ENCODE results near the gene SLU7.

The SLU7 gene

DNA sequence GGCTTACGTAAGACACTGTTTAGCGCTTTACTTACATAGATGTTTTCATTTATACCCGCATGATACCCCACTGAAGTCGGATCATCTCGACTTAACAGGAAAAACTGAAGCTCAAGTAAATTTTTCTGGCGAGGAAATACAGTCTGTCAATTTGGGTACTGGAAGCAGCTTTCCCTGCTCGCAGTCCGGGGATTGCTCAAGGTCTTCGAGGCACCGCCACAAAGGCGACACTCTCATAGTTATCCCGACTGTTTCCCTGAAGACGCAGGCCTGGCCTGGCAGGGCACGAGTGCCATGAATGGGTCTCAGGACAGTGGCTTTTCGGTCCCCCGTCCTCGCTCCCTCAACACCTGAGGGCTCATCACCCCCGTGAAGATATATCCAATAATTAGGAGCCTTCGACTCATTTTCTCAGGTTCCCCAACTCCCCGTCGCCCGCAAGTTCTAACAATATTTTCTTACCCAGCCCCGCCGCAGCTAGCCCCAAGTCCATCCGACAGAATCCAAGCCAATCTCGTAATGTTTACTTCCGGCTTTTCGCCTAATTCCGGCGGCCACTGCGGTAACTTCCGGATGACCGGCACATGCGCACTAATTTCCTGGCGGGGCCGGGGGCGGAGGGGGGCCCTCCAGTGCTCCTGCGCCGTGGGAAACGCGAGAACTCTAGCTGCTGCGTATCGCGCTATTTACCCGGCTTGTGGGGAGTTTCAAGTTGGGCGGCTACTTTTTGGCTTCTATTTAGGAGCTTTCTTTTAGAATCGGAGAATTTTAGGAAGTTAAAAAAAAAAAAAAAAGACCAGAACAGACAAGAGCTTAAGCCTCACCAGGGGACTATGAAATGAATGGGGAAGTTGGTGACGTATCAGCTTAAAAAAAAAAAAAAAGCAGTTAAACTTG, at the start of gene SLU7:
SLU7 (minus strand) TSS at position 521 of the 897 bp plus-strand sequence. CDS start 3,787 bp downstream, outside the sequence.
- DNase-seq (ENCODE audit: low spot score), result peak; percentile 96

DNA sequence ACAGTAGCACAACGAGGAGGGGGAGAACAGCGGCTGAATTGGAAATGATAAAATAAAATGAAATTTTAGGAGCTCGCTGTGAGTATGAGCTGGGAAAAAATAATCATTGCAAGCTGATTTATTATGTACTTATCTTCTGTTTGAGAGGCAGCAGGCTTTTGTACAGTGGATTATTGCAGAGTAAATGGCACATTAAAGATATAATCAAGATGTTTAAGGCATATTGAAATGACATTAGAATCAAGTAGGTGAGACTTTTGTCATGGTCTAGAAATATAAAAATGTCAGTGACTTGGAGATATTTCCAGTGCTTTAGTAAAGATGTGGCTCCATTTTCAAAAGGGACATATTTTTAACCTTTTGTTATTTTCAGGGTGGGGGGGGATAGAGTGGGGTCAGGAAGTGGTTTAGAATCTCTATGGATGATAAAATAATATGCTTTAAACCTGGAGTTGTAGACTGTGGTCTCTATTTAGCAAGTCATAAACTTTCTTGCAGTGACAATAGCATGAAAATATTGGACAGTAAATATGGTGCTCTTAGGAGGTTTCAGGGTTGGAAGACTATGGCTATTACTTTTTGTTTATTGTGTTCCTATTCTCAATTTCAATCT, 49.6 kb upstream of the SLU7 start:
- DNase-seq (ENCODE audit: low spot score), result no peak

DNA sequence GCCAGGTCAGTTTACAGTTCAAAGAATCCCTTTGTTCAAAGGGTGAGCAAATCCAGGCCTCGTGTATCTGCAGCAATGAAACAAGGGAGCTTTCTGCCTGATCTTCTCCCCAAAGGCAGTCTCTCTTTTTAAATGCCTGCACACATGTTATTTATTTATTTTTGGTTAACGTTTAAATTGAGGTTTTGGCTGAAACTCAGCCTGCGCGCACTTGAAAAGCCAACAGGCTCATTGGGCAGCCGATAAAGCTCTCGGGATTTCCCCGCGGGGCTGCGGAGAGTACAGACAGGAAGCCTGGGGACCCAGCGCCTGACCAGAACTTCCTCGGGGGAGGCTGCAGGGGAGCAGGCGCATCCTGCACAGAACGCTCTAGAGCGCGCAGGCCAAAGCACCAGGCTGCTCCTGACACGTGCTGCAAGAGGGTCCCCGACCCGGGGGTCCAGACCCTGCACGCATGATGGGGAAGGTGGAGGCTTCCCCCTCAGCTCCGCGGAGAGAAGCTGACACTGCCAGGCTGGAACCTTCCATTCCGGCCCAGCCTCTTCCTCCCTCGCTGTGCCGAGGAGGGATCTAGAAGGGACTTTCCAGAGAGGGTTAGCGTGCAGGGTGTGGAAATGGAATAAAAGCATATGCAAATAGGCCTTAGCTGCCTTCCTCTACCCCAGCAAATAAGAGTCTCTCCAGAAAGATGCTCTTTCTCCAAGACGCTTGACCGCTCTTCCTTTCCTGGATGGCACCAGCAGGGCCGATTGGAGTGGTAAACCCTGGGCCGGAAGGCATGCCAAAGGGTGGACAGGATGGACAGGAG, 48.9 kb upstream of the SLU7 start:
- DNase-seq (ENCODE audit: low spot score), result peak; percentile 60

DNA sequence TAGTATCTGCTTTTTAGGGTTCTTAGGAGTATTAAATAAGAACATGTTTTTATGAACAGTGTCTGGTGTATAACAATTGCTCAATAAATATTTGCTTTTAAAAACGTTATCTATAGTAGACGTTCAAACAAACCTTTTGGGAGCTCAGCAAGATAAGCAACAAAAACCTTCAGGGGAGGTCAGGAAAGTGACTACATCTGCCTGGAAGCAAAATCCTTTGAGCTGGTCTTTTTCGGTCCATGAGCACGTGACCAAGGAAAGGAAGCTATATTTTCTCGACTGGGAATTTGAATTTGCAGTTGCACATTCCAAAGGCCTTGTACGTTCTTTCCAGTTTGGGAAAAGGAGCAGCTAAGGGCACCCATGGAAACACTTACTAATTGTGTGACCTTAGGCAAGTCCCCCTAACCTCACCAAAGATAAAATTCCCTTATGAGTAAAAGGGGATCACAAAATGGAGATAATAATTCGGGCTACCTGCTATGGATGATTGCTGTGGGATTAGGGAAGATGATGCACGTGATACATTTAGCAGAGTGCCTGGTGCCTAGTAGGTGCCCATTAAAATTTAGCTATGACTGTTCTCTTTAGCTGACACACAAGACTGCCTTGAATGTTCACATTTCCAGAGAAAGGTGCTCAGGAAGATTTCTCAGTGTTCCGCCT, 48.1 kb upstream of the SLU7 start:
- no peak for DNase-seq (ENCODE audit: low spot score)

DNA sequence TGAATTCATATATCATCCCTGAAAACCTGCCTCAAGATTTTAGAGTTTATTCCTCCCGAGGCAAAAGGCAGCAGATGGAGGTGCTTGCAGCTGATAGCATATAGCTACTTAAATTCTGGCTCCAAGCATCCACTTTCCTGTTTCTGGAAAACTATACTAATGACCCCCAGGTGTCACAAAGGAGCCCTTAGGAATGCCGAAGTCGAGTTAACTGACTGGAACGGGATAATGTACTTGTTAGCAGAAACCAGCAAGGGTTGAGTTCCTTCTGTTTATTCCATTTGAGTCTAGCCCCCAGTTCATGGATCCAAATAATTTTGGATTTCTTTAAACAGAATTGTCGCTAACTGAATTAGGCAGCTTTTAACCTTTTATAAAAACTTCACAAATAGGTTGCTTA, 47.2 kb upstream of the SLU7 start:
- DNase-seq (ENCODE audit: low spot score), result no peak

DNA sequence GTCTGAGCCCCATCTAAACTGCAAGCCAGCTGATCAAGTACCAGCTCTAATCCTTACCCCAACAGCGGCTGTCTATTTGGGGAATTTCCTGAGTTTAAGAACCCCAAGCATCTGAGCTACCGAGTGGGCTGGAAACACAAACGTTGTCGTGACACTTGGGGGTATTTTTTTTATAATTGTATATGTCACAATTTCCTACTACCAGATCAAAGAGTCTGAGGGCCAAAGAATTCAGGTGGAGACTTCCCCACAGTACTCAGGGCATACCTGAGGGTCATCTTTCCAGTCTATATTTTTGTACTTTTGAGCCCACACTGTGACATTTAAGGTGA, 45.6 kb upstream of the SLU7 start:
- DNase-seq (ENCODE audit: low spot score), result no peak

DNA sequence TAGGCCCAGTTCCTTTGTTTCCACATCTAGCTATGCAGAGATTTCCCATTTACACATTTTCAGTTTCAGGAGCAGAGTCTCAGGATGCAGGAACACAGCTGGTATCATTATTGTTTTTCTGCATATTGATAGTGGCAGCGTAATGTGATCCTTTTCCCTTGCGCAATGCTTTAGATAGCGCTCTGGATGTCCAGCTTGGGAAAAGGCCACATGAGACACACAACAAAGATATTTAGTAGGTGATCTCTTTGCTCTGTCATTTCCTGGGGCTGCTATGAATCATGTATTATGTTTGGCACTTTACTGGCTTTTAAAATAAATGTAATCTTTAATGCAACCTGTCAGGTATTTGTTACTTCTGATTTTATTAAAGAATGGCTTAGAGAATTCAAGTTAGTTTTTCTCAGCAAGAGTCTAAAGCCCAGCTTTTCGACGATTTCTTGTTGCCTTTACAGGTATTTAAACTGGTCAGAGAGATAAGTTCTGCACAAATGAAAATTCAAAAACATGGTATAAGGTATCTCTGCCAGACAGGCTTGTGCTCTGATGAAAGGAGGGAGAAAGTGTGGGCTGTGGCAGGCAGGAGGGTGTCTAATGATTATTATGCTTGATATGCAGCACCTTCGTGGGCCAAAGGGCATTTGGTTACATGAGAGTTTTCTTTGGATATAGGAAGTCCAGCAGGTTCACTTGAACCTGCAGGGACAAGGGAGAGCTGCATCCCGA, 45.0 kb upstream of the SLU7 start:
- no peak for DNase-seq (ENCODE audit: low spot score)

DNA sequence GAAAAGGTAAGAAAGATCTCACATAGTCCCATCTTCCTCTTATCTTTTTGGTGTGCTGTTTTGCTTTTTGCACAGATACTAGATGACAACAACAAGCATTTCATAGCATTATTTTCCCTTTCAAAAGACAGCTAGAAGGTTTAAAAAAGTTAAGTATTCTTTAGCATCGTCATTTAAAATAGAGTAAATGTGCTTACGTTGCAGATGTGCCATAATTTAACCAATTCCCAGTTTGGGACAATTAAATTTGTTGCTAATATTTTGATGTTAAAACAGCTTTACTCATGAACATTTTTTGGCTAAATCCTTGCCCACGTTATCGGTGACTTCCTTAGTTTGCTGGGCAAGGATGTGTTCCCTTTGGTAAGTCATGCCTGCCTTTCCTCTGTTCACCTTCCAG, 44.3 kb upstream of the SLU7 start:
- DNase-seq (ENCODE audit: low spot score), result no peak

DNA sequence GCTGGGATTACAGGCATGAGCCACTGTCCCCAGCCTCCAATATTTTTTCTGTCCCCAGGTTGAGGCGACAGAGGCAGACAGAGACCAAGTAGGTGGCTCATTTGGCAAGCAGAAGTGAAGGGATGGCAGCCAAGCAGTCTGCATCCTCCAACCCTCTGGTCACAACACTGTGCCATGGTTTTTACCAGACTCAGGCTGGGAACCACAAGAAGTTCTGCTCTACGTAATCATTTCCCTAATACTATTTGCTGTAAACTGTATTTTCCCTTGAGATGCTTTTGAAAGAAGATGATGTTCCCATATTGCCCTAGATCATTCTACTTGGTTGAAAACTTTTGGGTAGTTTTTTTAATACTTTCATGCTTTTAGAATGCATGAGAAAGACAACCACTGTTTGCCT, 43.3 kb upstream of the SLU7 start:
- DNase-seq (ENCODE audit: low spot score), result no peak

DNA sequence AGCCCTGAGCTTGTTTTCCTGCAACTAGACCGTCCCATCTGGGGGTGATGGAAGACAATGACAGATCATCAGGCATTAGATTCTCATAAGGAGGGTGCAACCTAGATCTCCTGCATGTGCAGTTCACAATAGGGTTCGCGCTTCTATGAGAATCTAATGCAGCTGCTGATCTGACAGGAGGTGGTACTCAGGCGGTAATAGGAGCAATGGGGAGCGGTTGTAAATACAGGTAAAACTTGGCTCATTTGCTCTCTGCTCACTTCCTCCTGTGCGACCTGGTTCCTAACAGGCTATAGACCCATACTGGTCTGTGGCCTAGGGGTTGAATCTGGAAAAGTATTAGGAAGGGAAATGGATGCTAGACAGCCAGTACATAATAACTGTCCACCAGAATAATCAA, 42.5 kb upstream of the SLU7 start:
- no peak for DNase-seq (ENCODE audit: low spot score)

DNA sequence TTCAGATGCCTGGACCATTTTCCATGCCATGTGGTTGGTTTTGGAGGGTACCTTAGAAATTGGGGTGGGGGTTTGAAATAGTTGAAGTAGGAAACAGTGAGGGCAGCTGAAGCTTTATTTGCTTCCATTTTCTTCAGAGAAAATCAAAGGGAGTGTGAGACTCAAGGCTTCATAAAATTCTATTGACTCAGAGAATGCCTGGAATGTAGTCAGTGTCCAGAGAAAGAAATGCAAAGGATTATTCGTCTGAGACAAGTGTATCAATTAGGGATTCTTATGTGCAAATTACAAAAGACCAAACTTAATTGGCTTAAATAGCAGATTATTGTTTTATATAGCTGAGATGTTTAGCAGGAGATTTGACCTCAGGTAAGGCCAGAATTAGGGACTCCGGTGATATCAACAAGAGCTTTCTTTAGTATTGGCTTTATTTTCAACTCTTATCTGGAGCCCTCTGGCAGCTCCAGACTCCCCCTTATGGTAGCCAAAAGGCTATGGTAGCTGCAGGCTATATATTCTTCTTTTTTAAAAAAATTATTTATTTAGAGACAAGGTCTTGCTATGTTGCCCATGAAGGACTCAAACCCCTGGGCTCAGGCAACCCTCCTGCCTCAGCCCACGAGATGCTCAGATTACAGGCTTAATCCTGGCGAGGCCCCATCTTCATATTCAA, 41.6 kb upstream of the SLU7 start:
- no peak for DNase-seq (ENCODE audit: low spot score)

DNA sequence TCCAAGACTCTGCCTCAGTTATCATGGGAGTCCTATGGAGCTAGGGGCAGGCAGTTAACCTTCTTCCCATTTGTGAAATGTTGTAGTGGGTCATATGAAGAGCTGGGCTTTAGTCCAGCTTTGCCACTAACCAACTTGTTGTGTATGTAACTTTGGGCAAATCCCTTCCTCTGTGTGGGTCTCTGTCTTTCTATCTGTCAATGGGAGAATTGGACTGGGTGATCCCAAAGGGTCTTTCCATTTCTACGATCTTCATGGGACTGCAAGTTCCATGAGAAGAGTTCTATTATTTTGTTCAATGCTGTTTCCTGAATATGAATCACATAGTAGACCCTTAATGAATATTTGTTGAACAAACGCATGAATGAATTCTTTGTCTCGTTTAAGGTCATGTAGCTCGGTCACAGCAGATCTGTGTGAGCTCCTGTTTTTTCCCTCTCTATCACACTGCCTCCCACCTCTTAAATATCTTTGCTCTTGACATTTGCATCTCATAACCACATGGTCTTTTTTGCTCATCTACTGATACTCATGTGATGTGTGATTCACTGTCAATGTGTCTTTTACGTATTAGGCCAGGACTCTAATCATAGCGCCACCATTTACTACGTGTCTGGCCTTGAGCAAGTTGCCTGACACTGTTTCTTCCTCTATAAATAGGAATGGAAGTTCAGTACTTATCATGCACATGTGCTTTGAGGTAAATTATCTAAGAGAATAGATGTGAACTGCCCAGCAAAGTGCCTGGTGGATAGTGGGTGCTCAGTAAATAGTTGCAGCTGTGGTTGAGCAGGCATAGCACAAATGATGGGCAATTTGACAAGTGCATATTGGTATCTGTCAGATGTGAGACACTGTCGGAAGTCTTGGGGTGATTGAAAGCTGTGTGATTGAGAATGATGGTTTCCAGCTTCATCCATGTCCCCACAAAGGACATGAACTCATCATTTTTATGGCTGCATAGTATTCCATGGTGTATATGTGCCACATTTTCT, 40.2 kb upstream of the SLU7 start:
- peak; percentile 90 for DNase-seq (ENCODE audit: low spot score)

DNA sequence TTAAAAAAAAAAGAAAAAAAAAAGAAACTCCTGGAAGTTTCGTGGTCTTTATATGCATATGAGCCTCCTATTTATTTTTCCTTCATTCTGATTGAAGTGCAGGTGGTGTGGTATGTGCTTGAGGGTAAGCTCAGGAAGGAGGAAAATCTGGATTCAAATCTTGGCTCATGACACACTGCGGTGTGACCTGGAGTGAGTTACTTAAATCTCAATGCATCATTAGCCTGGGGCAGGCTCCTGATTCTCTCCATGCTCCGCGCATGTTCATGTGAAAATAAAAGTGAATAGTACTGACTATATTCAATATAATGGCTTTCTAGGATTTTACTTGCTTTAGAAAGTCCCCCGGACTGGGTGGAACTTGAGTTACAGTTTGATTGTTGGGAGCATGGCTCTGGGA, 38.4 kb upstream of the SLU7 start:
- no peak for DNase-seq (ENCODE audit: low spot score)

DNA sequence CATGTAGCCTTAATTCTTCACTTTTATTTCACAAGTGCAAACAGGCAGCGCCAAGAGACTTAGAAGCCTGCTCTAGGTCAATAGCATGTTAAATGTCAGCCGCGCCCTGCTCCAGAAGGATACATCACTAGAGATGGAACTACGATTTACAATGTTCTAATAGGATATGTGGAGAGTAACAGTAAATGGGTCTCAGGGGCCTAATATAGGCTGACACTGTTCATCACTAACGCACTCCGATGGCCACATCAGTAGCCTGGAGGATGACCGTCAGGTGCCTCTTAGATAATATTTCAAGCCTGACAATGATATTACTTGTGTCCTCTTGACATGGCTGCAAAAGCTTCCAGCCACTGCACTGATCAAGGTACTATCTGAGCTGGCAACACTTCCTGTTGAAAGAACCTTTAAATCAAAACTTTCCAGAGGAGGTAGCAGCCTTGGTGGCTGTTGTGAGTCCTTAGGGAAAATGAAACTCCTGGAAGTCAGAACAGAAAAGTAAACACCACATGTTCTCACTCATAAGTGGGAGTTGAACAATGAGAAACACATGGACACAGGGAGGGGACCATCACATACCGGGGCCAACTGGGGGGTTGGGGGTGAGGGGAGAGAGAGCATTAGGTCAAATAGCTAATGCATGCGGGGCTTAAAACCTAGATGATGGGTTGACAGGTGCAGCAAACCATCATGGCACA, 37.7 kb upstream of the SLU7 start:
- no peak for DNase-seq (ENCODE audit: low spot score)

DNA sequence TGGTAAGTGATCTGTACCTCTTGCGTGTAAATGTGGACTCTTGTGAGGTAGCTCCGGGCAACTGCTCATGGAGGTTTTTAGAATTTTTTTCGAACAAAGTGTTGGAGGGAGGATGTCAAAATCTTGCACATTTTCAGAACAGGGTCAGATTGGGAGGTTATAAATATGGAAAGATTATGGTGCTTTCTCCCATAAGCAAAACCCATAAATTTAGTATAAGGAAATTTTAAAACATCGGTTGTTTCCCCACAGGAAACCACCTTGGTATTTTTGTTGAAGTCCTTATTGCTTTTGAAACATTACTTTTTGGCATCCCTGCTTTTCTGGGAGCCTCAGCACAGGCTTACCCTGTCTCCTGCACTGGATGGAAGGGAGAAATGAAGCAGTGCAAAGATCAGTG, 36.7 kb upstream of the SLU7 start:
- no peak for DNase-seq (ENCODE audit: low spot score)

DNA sequence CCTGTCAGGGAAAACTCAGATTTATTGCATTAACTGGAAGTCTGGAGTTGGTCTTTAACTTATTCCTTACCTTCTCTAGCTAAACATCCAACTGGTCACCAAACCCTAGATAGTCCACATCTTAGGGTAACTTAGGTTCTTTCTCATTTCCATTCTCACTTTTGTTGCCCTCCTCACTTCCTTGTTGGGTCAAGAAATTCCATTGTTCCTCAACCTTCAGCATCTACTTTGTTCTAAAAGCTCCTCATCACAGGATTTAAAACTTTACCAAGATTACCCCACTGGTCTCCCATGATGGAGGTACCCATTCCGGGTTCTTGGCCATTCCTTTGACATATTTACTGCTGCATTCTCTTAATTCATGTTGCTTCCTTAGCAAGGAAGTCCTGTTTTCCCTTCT, 34.9 kb upstream of the SLU7 start:
- DNase-seq (ENCODE audit: low spot score), result no peak

DNA sequence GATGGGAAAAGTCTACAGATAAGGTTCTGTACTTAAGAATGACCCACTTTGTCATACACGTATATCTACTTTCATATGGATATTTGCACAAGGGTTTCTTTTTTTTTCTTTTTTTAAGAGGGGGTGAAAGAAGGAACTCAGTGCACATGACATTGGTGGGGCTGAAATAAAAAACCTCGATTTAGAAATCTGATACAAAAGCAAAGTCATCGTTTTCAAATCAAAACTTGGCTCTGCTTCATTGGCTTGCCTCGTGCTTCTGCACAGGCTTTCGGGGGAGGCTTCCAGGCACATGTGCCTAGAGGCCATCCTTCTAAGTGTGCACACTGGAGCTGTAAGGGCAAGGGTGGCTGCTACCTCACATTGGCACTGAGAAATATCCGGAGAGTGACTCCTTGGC, 33.9 kb upstream of the SLU7 start:
- no peak for DNase-seq (ENCODE audit: low spot score)

DNA sequence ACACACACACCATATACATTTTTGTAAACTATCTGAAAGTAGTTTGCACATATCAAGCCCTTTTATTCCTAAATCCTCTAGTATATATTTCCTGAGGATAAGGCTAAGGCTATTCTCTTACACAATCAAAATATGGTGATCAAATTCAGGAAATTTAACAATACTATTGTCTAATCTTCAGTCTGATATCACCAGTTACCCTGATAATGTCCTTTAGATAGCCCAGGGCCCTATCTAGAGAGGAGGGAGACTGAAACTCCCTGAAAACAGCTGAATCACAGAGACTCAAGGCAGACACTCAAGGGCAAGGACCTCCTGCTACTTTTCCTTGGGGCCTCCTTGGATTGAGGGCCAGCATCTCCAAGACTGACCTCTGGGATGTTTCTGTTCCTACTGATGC, 33.2 kb upstream of the SLU7 start:
- no peak for DNase-seq (ENCODE audit: low spot score)

DNA sequence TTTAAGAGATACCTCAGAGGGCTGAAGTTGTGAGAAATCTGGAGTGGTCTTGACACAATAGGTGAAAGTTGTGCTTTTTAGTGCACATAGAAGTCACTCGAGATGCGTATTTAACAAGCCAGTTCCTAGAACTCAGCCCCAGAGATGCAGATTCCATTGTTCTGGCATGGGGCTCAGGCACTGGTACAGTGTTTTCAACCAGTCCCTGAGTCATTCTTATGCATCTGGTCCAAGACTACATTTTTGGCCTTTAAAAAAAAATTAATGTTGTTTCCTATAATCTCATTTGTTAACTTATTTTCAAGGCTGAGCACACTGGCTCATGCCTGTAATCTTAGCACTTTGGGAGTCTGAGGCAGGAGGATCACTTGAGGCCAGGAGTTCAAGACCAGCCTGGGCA, 32.4 kb upstream of the SLU7 start:
- no peak for DNase-seq (ENCODE audit: low spot score)

Measured in COLO829 (cell line).